H9 (cell line): Measurements from ENCODE around the gene AMOTL1. TPM values are rescaled to one million over a fixed set of nuclear protein-coding genes. Genes with fewer than 3 reads are reported as not detected.

Experiments
- DNase-seq: peaks from one replicate; pipeline ENCODE4 v3.0.0-alpha.2; 2017
- H2AFZ ChIP-seq: one replicate; pipeline ENCODE4 v1.6.1; 2013; ENCODE audit warnings: mild to moderate bottlenecking, low read length, control low read depth, moderate library complexity
- H2AK5ac ChIP-seq: 2 replicates; pipeline ENCODE4 v1.6.1; 2013; ENCODE audit warnings: low read length, control low read depth, mixed read lengths; ENCODE audit not compliant: insufficient read length
- H2BK120ac ChIP-seq: one replicate; pipeline ENCODE4 v1.6.1; 2013; ENCODE audit warnings: low read depth, mild to moderate bottlenecking, low read length, control low read depth, inconsistent platforms; ENCODE audit not compliant: poor library complexity, severe bottlenecking
- H2BK12ac ChIP-seq: 2 replicates; pipeline ENCODE4 v1.6.1; 2013; ENCODE audit warnings: low read length, control low read depth, mixed read lengths, low read depth; ENCODE audit not compliant: insufficient read length
- H2BK15ac ChIP-seq: 2 replicates; pipeline ENCODE4 v1.6.1; 2013; ENCODE audit warnings: low read depth, low read length, control low read depth
- H2BK20ac ChIP-seq: one replicate; pipeline ENCODE4 v1.6.1; 2013; ENCODE audit warnings: low read depth, mild to moderate bottlenecking, low read length, control low read depth, inconsistent platforms; ENCODE audit not compliant: poor library complexity, severe bottlenecking
- H2BK5ac ChIP-seq: 2 replicates; pipeline ENCODE4 v1.6.1; 2013; ENCODE audit warnings: low read length, control low read depth, mixed read lengths; ENCODE audit not compliant: insufficient read length
- H3K14ac ChIP-seq: 2 replicates; pipeline ENCODE4 v1.6.1; 2013; ENCODE audit warnings: low read length, control low read depth; ENCODE audit not compliant: insufficient read depth
- H3K18ac ChIP-seq: 2 replicates; pipeline ENCODE4 v1.6.1; 2013; ENCODE audit warnings: low read depth, mild to moderate bottlenecking, mixed read lengths, low read length, control low read depth; ENCODE audit not compliant: insufficient read length
- H3K23ac ChIP-seq: 2 replicates; pipeline ENCODE4 v1.6.1; 2013; ENCODE audit warnings: low read length, control low read depth, mixed read lengths, low read depth; ENCODE audit not compliant: insufficient read length
- H3K23me2 ChIP-seq: 2 replicates; pipeline ENCODE4 v1.6.1; 2013; ENCODE audit warnings: low read depth, mild to moderate bottlenecking, mixed read lengths, low read length, control low read depth; ENCODE audit not compliant: insufficient read length, poor library complexity, severe bottlenecking
- H3K27ac ChIP-seq: 2 replicates; pipeline ENCODE4 v1.5.1; 2013; ENCODE audit warnings: low read length, control low read depth, mixed read lengths, low read depth; ENCODE audit not compliant: insufficient read length
- H3K27me3 ChIP-seq: 2 replicates; pipeline ENCODE4 v1.6.1; 2013; ENCODE audit warnings: low read length, control low read depth, inconsistent platforms; ENCODE audit not compliant: insufficient read depth
- H3K4ac ChIP-seq: 2 replicates; pipeline ENCODE4 v1.6.1; 2013; ENCODE audit warnings: low read depth, mild to moderate bottlenecking, control low read depth, inconsistent platforms, low read length, moderate library complexity
- H3K4me1 ChIP-seq: 2 replicates; pipeline ENCODE4 v1.6.1; 2013; ENCODE audit warnings: low read length, control low read depth, inconsistent platforms; ENCODE audit not compliant: insufficient read depth
- H3K4me2 ChIP-seq: 2 replicates; pipeline ENCODE4 v1.6.1; 2013; ENCODE audit warnings: low read length, control low read depth, mixed read lengths; ENCODE audit not compliant: insufficient read length, insufficient read depth
- H3K56ac ChIP-seq: 2 replicates; pipeline ENCODE4 v1.6.1; 2013; ENCODE audit warnings: low read depth, mild to moderate bottlenecking, mixed read lengths, low read length, control low read depth; ENCODE audit not compliant: insufficient read length
- H3K79me1 ChIP-seq: 2 replicates; pipeline ENCODE4 v1.6.1; 2013; ENCODE audit warnings: low read depth, mild to moderate bottlenecking, moderate library complexity, low read length, control low read depth, inconsistent platforms; ENCODE audit not compliant: insufficient read depth, poor library complexity, severe bottlenecking
- H3K79me2 ChIP-seq: 2 replicates; pipeline ENCODE4 v1.6.1; 2013; ENCODE audit warnings: low read length, control low read depth, inconsistent platforms; ENCODE audit not compliant: insufficient read depth
- H3K9ac ChIP-seq: 2 replicates; pipeline ENCODE4 v1.6.1; 2013; ENCODE audit warnings: low read length, control low read depth, mixed read lengths; ENCODE audit not compliant: insufficient read length; ENCODE audit errors: extremely low read depth
- H3K9me3 ChIP-seq: one replicate; pipeline ENCODE4 v1.6.1; 2013; ENCODE audit warnings: low read depth, low read length, inconsistent platforms; ENCODE audit not compliant: control insufficient read depth
- H3T11ph ChIP-seq: one replicate; pipeline ENCODE4 v1.6.1; 2013; ENCODE audit warnings: mild to moderate bottlenecking, low read length, control low read depth, inconsistent platforms
- H4K20me1 ChIP-seq: one replicate; pipeline ENCODE4 v1.6.1; 2013; ENCODE audit not compliant: control insufficient read depth, insufficient read length, insufficient read depth
- H4K5ac ChIP-seq: 2 replicates; pipeline ENCODE4 v1.6.1; 2013; ENCODE audit warnings: low read depth, mild to moderate bottlenecking, mixed read lengths, low read length, control low read depth; ENCODE audit not compliant: insufficient read length
- H4K8ac ChIP-seq: replicated peaks from 2 replicates; pipeline ENCODE4 v1.6.1; 2013; ENCODE audit warnings: low read length, control low read depth, mixed read lengths, low read depth; ENCODE audit not compliant: insufficient read length
- H4K91ac ChIP-seq: 2 replicates; pipeline ENCODE4 v1.6.1; 2013; ENCODE audit warnings: low read depth, mild to moderate bottlenecking, moderate library complexity, mixed read lengths, low read length, control low read depth; ENCODE audit not compliant: insufficient read length
- H3K27ac Mint-ChIP-seq, 3 experiments: 2 replicates in 2 of 3; 3 replicates in 1 of 3; pipeline ENCODE4 v1.8.0; 2020 to 2021; ENCODE audit warnings: mixed read lengths in 3 of 3, mild to moderate bottlenecking in 1 of 3, moderate library complexity in 1 of 3
- H3K27me3 Mint-ChIP-seq: 2 replicates; pipeline ENCODE4 v1.8.0; 2021; ENCODE audit warnings: low read depth, mild to moderate bottlenecking, moderate library complexity, mixed read lengths
- H3K36me3 Mint-ChIP-seq, 3 experiments: 2 replicates in 2 of 3; 3 replicates in 1 of 3; pipeline ENCODE4 v1.8.0; 2020 to 2021; ENCODE audit warnings: low read depth in 3 of 3, mixed read lengths in 3 of 3; ENCODE audit not compliant: insufficient read depth in 1 of 3
- H3K4me1 Mint-ChIP-seq, 2 experiments: 2 replicates each; pipeline ENCODE4 v1.8.0; 2020; ENCODE audit warnings: mixed read lengths in 2 of 2
- H3K4me3 Mint-ChIP-seq, 2 experiments: 2 replicates in 1 of 2; 3 replicates in 1 of 2; pipeline ENCODE4 v1.8.0; 2020 to 2021; ENCODE audit warnings: mild to moderate bottlenecking in 2 of 2, mixed read lengths in 2 of 2, moderate library complexity in 1 of 2
- H3K9me3 Mint-ChIP-seq, 2 experiments: 2 replicates in 1 of 2; 3 replicates in 1 of 2; pipeline ENCODE4 v1.8.0; 2020; ENCODE audit warnings: mild to moderate bottlenecking in 2 of 2, mixed read lengths in 2 of 2, moderate library complexity in 1 of 2
- total RNA-seq: library from RNA; stranded (reverse); gene quantifications from 2 replicates; pipeline ENCODE4 v1.2.1, GENCODE V29; 2021
- TF ChIP-seq, protein P1 (sequence below): fragments of 200-600 bp; sonication (generic); conservative IDR thresholded peaks from 3 replicates; pipeline ENCODE4 v1.8.0; 2021; ENCODE audit warnings: antibody characterized with exemption, mild to moderate bottlenecking

AMOTL1 gene
- total RNA-seq, 1 experiment from 2014 or later = 18.5 TPM

DNA sequence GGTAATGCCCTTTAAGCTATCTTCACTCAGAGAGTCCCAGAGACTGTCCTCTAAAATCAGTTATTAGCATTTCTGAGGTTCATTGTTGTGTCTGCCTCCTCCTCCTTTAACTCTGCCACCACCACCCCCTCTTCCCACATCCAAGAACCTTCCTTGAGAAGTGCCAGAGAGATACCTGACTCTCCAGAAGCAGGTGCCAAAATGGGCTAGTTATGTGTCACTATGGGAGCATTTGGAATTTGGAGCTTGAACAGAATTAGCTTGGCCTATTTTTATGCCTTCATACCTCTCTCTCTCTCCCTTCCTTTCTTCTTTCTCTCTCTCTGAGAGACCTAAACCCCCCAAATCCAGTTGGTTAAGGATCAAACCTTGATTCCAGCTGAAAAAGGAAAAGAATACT, 75.9 kb downstream of the AMOTL1 start:
- no peak overlapping the region for H2BK5ac ChIP-seq
- H2AK5ac ChIP-seq = no peak overlapping the region
- H2AFZ ChIP-seq = no peak overlapping the region
- H2BK20ac ChIP-seq = no peak overlapping the region
- H2BK120ac ChIP-seq = no peak overlapping the region
- H4K91ac ChIP-seq = no peak overlapping the region
- H3K4me1 ChIP-seq = no peaks in the 10 kb centered on the region
- Mint-ChIP-seq H3K4me3 (no peak overlapping the region), H3K27ac (peak overlapping the region in 1 of 3 experiments; percentile 12; a peak in 1 of 7 replicates), H3K36me3 (peaks cover 2 to 10% (median 4%) of the 10 kb centered on the region in 3 experiments; a peak in 5 of 7 replicates), H3K9me3 (no peaks in the 10 kb centered on the region), H3K27me3 (no peaks in the 10 kb centered on the region), H3K4me1 (peaks cover 0 to 4% of the 10 kb centered on the region in 2 experiments; a peak in 1 of 4 replicates)
- H3K79me2 ChIP-seq = no peaks in the 10 kb centered on the region
- H3K9me3 ChIP-seq = no peaks in the 10 kb centered on the region
- no peak overlapping the region for H2BK15ac ChIP-seq
- no peak for DNase-seq
- H3K18ac ChIP-seq = no peak overlapping the region
- H2BK12ac ChIP-seq = no peak overlapping the region
- no peak overlapping the region for H3K56ac ChIP-seq
- no peak overlapping the region for H3K14ac ChIP-seq
- TF ChIP-seq, protein P1, sequence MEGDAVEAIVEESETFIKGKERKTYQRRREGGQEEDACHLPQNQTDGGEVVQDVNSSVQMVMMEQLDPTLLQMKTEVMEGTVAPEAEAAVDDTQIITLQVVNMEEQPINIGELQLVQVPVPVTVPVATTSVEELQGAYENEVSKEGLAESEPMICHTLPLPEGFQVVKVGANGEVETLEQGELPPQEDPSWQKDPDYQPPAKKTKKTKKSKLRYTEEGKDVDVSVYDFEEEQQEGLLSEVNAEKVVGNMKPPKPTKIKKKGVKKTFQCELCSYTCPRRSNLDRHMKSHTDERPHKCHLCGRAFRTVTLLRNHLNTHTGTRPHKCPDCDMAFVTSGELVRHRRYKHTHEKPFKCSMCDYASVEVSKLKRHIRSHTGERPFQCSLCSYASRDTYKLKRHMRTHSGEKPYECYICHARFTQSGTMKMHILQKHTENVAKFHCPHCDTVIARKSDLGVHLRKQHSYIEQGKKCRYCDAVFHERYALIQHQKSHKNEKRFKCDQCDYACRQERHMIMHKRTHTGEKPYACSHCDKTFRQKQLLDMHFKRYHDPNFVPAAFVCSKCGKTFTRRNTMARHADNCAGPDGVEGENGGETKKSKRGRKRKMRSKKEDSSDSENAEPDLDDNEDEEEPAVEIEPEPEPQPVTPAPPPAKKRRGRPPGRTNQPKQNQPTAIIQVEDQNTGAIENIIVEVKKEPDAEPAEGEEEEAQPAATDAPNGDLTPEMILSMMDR = no peak
- no peak overlapping the region for H3K4me2 ChIP-seq
- H3K23ac ChIP-seq = no peak overlapping the region
- no peaks in the 10 kb centered on the region for H3K79me1 ChIP-seq
- H3T11ph ChIP-seq = no peak overlapping the region
- H3K27me3 ChIP-seq = no peaks in the 10 kb centered on the region
- no peak overlapping the region for H4K5ac ChIP-seq
- no peaks in the 10 kb centered on the region for H4K20me1 ChIP-seq
- H3K27ac ChIP-seq = no peak overlapping the region
- no peak overlapping the region for H3K4ac ChIP-seq
- H3K23me2 ChIP-seq = no peaks in the 10 kb centered on the region
- no peak overlapping the region for H4K8ac ChIP-seq
- no peak overlapping the region for H3K9ac ChIP-seq
